Activated T-cell treated with anti-CD3 and anti-CD28 coated beads for 4 hours (primary cell): ENCODE results near the gene CDC7.
"Not testable (repeated sequence)": the region's sequence is repeated elsewhere in the genome, so short reads cannot be mapped to it uniquely, and the experiment has no call there.

Experiments
- DNase-seq: peaks from one replicate; pipeline ENCODE4 v3.0.0-alpha.2; 2020

Gene CDC7

DNA sequence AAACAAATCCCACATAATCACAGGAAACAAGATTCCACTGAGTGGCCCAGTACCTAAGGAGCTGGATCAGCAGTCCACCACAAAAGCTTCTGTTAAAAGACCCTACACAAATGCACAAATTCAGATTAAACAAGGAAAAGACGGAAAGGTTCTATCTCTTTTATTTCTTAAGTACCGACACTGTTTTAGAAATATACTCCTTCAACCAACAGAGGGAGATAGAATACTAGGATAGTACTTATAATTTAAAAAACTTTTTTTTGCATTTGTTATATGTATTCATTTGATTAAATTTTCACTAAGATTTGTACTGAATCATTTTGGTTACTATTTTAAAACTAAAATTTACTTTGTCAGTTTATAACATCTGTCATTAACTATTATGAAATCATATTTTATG is 12.5 kb downstream of the CDC7 start:
- no peak for DNase-seq

DNA sequence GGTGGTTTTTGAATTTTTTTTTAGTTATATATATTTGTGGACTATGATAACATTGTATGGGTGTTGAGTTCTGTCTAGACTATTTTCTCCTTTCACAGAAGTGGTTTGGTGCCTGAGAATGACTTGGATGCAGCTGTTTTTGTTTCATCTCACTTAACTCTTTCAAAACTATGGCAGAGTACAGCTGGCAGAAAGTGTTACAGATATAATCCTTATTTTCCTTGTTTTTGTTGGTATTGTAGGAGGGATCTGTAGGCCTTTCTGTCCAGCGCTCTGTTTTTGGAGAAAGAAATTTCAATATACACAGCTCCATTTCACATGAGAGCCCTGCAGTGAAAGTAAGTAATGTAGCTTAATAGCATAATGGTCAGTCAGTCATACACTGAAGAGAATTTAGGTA is 13.1 kb downstream of the CDC7 start:
- no peak for DNase-seq

DNA sequence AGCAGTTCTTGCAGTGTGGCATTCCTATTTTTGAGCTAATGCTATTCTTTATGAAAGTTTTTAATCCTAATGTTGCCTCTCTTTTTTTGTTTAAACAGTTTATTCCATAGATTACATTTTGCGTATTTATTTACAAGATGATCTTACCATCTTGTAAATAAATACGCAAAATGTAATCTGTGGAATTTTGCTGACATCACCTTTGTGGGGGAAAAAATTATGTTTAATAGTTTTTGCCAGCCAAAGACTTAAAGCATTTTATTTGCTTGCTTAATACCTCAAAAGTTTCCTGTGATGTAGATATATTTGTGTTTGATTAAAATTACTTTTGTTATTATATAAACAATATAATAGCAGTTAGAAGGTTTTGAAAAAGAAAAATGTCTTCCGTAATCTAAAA is 15.3 kb downstream of the CDC7 start:
- no peak for DNase-seq

DNA sequence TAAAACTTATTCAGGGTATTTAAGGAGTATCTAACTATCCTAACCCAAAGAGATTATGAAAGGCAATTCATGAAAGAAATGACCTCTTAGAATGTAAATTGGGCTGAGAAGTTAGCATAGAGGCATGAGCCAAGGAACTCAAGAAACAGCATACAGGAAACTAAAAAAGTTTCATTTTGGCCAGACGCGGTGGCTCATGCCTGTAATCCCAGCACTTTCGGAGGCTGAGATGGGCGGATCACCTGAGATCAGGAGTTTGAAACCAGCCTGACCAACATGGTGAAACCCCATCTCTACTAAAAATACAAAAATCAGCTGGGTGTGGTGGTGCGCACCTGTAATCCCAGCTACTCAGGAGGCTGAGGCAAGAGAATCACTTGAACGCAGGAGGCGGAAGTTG is 16.0 kb downstream of the CDC7 start:
- DNase-seq: not testable (repeated sequence)

DNA sequence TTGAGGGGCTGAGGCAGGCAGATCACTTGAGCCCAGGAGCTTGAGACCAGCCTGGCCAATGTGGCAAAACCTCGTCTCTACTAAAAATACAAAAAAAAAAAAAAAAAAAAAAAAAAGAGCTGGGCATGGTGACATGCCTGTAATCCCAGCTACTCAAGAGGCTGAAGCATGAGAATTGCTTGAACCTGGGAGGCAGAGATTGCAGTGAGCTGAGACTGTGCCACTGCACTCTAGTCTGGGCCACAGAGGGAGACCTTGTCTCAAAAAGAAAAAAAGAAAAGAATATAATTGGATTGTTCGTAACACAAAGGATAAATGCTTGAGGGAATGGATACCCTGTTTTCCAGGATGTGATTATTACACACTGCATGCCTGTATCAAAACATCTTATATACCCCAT is 18.5 kb downstream of the CDC7 start:
- DNase-seq: not testable (repeated sequence)

DNA sequence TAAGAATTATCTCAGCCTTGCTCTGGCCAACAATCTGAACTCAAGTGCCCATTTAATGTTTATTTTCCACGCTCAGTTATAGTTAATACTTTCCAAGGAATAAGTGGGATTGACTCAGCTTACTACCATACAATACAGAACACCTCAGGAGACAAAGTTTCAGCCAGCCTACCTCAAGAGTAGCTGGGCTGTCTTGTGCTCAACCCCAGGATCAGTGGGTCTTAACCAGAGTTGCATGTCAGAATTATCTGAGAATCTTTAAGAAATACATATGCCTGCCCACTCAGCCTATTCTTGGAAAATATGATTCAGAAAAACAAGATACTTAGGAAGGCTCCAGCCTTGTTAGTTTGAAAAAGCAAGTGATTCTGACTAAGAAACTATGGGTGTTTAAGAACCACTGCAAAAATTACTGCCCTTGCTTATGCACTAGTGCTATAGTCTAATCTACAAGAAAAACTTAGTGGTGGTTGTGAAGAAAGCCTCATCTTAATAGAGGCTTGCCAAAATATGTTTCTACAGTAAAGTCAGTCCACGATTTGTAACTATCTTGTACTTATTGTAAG is 20.4 kb downstream of the CDC7 start:
- DNase-seq: no peak

DNA sequence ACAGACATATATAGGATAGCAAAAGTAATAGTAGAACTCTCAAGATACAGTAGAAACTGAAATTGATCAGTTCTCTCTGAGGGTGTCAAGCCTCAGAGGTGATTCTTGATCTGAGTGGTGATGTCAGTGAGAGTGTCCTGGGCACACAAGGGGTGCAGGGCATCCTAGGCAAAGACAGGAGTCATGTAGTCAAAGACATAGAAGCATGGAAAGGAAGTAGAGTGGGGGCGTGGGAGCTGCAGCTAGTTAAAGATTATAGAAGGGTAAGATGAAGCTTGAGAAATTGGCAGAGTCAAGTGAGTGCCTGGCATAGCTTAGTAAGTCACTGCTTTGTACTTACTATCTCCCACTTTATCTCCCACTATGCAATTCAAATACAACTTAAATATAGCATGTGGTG is 22.8 kb downstream of the CDC7 start:
- no peak for DNase-seq

DNA sequence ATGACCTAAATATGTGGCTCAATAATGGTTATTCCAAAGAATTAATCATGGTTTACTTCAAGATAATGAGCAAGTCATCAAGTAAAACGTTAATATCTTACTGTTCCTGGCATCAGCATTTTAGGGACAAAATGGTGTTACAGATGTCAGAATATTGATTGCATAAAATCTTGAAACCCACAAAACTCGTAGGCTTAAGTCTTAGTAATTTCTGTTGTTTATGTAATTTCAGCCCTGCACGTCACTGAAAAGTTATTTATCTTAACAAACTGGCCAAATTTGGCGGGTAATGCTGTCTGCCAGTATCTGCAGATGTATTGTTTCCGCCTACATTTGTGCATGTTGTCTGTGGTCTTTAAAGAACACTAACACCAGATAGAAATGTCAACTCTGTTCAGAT is 25.8 kb downstream of the CDC7 start:
- no peak for DNase-seq

DNA sequence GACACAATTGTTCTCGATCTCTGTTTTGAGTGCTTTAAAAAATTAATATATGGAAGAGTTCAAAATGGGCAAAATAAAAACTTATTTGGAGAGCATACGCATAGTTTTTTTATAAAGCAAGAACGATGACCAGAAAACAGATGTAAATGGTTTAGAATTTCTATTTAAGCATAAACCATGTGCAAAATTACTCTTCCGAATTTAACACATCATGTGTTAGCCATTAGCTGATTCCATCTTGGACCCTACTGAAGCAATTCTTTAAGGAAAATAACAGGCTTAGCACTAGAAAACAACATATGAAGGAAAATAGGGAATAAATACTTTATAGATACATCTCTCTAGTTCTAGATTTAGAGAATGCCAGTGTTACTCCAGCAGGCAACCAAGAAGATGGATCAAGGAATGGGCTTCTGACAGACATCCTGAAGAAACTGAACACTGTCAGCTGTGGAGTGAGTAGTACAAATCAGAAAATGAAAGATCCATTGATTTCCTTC is 26.7 kb downstream of the CDC7 start:
- no peak for DNase-seq

DNA sequence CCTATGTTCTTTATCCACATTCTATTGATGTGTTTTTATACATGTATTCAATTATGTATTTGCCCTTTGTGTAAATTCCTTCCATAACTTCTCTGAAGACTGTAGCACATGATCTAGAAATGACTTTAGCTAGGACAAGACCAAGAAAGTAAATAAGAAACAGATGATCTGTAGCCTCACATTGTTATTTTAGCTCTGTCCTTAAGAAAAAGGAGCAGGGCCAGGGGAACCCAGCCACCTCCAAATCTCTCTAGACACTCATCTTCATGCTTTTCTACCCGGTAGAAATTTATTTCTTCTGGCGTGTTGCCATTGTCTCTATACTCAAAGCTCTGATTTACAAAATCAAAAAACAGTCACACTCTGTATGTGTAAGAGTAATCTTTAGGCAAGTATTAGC is 27.1 kb downstream of the CDC7 start:
- no peak for DNase-seq

DNA sequence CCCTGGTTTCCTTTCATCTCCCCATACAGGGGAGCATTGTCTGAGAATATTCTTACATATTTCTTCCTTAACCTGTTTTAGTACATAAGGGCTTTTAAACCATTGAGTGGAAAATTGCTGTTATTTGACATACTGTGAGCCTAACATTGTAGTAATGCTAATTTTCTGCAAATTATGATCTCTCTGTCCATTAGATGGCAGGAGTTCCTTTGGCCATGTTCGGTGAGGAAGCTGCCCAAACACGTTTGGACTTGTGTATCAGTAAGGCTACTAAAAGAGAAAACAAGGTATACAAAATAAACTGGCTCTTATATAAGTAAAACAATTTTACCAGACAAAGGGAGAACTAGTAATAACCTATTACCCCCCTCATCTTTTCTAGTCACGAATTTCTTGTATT is 29.2 kb downstream of the CDC7 start:
- DNase-seq: no peak

DNA sequence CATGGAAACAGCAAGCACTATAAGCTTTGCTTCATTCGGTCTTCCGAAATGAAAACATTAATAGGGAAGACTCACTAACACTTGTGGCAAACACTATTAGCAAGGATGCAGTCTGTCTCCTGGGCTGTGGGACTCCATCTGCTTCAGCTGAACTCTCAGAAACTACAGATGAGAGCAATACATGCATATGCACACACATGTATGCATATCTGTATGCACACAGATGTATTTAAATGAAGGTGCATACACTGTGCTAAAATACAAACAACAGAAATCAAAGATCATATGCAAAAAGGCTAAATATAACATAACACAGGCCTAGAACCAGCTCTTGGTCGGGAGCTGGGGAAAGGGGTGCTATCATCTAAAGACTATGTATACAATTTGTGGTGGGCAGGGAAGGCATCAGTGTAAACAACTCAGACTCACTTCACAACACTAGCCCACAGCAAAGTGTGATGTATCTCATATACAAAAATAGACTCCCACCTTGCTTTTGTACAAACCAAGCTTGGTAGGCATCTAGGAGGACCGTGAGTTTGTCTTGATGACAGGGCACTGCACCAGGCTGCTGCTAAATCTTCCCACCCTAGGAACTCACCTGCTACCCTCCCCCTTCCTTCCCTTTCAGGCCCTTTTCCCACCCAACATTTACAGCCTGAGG is 32.8 kb downstream of the CDC7 start:
- no peak for DNase-seq

DNA sequence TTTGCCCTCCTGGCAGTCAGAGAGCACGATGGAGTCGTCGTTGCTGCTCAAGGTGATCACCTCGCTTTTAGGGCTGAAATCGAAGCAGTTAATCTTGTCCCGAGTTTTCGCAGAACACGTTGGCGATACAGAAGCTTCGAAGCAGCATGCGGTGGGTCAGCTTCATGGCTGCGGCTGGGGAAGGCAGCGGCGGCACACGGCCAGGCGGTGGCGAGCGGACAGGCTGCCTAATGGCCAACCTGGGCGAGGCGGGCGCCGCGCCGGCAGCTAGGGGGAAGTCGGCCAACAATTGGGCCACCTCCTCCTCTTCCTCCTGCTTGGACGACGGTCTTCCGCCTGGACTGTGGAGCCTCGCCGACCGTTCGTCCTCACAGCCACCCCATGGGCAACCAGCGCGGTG is 34.8 kb downstream of the CDC7 start:
- no peak for DNase-seq

DNA sequence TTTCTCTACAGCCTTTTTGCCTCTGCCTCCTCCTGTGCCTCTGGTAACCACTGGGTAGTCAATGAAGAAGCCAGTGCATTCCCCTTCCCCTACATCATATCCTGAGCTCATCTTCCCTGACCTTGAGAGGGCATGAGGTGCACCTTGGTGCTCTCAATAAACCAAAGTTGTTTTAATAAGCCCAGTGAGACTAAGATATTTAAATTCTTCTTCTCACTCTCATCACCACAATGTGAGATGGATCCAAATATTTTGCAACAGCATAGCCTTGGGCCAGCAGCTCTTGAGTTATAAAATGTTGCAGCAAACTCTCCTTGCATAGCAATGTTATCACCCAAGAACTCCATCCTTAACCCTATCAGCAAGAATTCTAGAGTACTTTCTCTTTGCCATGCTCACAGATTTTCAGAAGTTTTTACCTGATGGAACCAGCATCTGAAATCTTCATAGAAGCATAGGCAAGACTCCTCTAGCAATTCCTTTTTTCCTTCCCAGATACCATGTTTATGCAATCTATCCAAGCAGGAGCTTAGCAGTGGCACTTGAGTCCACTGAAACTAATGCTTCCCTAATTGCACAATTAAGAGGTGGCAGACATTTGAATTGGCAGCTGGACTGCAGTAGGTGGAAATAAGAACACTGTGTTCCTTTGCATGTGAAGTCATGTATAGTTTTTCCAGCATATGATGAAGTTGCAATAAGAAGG is 36.8 kb downstream of the CDC7 start:
- DNase-seq: no peak

DNA sequence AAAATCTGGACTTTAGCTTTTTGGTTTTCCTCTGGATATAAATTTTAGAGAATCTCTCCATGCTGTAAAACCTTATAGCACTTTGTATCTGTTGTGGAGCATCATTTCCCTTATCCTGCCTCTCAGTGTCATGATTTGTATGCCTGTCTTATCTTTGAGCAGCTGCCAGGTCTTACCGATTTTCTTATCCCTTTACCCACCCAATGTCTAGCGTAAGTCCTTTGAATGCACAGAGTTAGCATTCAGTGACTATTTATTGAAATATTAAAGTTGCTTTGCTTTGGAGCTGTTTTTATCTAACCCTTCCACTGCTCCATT is 37.3 kb downstream of the CDC7 start:
- DNase-seq: no peak

DNA sequence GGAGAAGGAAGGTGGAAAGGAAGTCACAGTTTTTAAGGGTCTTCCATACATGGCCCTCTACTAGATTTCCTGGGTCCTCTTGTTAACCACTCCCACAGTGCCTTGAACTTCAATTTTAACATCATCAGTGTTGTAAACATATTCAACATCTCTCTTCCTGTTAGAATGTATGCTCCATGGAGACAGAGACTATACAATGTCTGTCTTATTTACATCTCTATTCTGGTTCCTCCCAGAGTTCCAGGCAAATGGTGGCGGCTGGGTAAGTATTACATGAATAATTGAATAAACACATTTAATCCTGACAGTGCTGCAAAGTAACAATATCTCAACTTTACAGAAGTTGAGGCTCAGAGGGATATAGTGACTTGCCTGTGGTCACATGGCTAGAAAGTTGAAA is 40.3 kb downstream of the CDC7 start:
- no peak for DNase-seq

DNA sequence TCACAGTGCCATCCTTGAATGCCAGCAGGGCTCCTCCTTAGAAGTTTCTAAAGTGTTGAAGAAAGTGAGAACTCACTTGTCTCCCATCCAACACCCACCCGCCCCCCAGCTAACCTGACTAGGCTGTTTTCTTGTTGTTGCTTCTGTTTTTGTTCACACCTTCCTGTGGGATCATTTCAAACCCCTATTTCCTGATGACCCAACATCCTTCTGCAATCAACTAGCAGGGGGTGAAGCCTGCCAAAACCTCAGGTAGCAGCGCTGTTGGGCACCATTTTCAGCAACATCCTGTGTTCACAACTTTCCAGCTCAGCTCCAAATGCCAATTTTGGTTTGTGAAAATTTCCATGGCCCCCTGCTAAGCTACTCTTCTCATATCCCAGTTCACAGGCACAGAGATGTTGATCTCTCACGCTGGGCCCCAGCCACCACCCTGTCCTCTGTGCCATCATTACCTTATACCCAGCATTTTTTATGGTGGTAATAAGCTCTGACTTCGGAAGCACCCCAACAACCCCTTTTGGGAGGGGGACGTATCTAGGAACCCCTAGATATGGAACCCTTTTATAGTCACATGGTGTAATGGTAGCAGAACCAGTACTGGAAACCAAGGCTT is 41.4 kb downstream of the CDC7 start:
- no peak for DNase-seq

DNA sequence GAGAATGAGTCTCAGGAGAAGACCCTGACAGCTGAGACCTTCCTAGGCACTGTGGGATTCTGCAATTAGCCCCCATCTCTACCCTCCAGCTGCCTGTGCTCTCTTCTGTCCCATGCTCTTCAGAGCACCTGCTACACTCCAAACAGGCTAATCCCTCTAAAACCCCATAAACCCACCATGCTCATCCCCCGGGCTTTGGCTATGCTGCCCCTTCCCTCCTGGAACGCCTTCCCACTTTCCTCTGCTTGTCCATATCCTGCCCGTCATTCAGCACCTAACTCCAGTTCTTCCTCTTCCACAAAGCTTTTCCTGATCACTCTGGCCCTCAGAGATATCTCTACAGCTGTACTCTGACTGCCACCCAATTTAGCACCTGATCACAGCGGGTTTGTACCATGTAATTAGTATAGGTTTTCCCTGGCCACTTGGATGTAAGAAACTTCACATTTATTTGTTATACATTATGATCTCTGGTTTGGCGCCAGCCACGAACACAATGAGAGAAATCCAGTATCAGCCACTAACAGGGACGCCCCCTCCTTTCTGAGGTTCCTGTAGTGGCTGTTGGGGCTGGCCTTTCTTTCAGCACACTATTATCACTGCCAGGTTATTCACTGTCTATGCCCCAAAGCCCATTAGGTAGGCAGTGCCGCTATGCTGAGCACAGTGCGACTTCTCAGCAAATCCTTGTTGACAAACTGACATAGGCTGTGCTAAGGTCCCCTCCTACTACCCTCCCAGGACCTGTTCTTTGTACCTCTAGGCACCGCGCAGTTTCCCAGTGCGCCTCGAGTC is 45.1 kb downstream of the CDC7 start:
- no peak for DNase-seq

DNA sequence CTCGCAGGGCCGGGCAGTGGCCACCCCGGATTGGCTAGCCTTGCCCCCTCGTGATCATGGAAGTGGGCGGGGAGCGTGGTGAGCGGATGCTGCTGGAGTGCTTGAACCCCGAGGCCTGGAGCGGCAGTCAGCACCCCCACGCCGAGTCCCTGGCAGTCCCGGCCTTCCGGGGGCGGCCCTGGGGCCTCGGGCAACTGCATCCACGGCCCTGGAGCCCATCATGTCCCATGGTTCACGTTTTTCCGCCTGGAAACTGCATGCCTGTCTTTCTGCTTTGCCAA is 45.6 kb downstream of the CDC7 start:
- no peak for DNase-seq

DNA sequence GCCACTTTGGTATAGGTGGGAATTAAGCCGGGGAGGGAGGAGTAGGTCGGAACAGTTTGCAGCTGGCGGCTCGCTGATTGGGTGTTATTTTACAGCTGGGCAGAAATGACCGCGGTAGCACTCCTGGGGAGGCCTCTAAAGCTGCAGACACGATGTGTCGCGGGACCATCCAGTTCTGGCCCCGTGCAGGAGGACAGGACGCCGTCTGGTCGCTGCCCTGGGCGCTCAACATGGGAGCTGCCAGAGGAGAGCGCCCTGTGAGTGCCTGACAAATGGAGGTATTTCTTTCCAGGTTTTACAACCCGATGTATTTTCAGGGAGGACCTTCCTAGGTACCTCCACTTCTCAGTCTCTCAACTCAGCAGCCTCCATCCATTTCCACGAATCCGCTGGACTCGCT is 46.2 kb downstream of the CDC7 start:
- DNase-seq: no peak

DNA sequence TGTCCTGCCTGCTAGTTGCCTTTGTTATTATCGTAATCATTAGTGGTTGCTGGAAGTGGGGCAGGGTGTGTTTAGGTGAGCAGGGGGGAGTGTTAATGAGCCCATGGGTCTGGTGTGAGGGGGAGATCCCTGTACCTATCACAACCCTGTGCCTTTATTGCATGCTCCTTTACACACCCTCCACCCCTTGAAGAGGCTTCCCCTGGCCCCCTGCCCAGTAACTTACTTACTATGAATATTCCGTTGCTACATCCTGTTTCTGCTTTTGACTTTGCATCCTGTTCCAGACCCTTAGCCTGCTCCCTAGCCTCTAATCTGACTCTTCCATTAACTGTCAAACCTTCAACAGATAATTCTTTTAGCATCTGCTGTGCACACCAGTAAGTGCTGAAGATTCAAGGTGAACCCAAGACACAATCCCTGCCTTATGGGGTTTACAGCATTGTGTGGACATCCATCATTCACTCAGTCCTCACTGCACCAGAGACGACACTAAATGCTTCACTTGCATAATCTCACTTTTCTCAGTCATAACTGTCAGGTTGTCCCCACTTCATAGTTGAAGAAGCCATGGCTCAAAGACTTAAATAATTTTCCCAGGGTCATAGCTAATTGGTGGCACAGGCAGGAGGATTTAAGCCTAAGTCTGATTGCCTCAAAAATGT is 47.9 kb downstream of the CDC7 start:
- no peak for DNase-seq

DNA sequence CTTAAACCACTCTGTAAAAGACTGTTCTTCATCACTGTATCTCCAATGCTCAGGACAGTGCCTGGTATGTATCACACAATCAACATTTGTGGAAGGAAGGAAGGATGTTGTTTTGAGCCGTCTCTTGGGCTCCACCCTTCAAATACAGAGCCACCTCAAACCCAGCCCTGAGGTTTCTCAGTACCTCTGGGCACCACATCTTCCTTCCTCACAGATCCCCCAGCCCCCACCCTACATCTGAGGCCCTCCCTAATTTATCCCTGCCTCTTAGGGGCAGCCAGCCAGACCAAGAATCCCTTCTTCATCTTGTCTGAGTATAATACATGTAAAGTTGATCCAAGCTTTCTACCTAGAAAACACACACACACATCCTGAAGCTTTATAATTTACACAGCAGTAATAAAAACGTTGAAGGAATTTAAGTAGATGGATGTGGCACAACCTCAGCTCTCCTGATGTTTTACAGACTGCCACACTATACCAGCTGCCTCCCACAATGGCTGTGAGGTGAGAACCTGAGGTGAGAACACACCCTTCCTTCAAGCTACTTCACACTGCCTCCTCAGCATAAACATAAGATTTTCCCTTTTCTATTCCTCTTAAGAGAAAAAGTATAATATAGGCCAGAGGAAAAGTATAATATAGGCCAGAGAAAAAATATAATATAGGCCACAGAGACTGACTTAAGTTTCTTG is 48.5 kb downstream of the CDC7 start:
- no peak for DNase-seq
